ENCODE data around the gene OR7A5.

GRCh38 chr19:14798760-14799159 lies 36.2 kb downstream of the OR7A5 start:
- TF ChIP-seq CTCF (IDR thresholded peaks at IDR 0.05) (no peak), POLR2A (IDR thresholded peaks at IDR 0.05) (no peak)
